Left forelimb (tissue), 1 donor: ENCODE measurements around the gene NFATC1.
A peak's percentile ranks its signal among the peaks of the same experiment; 100 is the strongest.
"Not testable (repeated sequence)": the region's sequence is repeated elsewhere in the genome, so short reads cannot be mapped to it uniquely, and the experiment has no call there.

Source experiments
- DNase-seq: peaks from one replicate; pipeline ENCODE4 v3.0.0-alpha.2; 2018; ENCODE audit warnings: low spot score

The NFATC1 gene

DNA sequence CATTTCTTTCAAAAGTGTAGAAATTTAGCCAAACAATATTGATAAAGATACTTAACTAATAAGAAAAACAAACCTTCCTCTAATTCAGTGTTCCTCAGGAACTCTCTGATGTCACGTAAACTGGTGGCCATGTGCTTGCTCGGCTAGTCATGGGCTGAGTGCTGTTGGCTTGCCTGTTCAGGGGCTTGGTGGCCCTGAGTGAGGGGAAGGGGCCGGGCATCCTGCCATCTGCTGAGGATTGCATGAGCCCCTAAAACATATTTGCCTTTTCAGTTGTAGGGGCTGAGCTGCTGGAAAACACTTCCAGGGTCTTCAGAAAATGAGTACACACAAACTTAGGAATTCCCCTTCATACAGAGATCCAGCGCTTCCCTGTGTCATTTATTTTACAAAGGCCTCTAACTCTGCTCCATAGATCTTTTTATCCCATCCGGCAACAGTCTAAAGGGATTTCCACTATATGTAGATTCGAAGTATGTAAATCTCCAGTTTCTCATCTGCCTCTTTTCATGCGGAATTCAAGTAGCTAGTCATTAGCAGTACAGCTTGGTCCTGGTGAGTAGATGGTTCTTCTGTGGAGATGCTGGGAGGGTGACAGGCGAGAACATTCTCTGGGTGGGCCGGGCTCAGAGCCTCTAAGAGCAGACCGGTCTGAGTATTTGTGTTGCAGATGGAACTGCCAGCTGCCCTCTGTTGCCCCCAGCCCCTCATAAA lies 20.1 kb upstream of the NFATC1 start:
- DNase-seq, result no peak

DNA sequence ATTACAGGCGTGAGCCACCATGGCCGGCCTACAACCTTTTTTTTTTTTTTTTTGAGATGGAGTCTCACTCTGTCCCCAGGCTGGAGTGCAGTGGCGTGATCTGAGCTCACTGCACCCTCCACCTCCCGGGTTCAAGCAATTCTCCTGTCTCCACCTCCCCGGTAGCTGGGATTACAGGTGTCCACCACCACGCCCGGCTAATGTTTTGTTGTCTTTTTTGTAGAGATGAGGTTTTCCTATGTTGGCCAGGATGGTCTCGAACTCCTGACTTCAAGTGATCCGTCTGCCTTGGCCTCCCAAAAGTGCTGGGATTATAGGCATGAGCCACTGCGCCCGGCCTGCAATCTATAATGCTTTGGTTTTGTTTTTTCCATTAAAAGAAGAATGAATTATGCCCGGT lies 19.1 kb upstream of the NFATC1 start:
- DNase-seq, result not testable (repeated sequence)

DNA sequence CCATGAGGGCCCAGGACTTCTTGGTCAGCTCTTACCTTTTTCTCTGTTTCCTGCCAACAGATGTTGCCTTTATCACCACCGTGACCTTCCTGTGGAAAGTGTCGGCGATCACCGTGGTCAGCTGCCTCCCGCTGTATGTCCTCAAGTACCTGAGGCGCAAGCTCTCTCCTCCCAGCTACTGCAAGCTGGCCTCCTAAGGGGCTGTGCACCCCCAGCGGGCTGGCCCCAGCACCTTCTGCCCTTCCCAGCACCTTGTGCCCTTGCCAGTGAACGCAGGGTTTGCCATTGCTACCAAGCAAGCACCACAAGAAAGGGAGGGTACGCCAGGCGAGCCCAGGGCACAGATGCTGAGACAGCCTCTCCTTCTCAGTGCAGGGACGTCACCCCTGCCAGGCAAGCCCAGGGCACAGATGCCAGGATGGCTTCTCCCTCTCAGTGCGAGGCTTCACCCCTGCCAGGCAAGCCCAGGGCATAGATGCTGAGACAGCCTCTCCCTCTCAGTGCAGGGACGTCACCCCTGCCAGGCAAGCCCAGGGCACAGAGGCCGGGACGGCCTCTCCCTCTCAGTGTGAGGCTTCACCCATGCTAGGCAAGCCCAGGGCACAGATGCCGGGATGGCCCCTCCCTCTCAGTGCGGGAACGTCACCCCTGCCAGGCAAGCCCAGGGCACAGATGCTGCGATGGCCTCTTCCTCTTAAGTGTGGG lies 18.4 kb upstream of the NFATC1 start:
- DNase-seq, result no peak

DNA sequence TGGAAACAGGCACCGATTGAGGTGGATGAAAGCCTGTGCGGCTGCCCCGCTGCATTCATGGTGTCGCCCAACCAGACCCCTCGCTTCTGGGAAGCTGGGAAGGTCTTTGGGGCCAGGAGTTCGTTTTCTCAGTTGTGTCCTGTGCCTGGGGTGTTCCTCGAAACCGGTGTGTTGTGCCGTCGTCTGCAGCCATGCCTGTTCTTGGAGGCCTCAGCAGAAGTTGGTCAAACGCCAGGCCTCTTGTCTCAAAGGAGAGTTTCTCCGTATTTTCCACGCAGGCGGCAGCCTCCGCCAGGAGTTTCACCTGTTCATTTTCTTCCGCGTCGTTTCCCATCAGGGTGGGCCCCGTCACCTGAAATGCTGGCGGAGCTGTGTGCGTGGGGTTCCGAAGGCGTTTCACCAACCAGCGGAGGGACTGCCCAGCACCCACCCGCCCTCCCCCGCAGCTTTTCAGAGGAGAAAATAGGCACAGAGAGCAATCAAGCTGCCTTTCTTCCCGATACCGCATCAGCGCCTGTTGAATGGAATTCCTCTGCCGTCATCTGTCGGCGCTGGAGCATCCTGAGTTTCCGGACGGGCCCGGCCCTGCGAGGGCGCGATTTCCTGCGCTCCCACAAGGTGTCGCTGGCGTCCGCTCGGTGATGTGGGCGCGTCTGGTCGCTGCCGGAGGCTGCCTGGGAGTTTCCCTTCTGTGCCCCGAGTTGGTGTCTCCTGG lies 17.0 kb upstream of the NFATC1 start:
- peak; percentile 92 for DNase-seq

DNA sequence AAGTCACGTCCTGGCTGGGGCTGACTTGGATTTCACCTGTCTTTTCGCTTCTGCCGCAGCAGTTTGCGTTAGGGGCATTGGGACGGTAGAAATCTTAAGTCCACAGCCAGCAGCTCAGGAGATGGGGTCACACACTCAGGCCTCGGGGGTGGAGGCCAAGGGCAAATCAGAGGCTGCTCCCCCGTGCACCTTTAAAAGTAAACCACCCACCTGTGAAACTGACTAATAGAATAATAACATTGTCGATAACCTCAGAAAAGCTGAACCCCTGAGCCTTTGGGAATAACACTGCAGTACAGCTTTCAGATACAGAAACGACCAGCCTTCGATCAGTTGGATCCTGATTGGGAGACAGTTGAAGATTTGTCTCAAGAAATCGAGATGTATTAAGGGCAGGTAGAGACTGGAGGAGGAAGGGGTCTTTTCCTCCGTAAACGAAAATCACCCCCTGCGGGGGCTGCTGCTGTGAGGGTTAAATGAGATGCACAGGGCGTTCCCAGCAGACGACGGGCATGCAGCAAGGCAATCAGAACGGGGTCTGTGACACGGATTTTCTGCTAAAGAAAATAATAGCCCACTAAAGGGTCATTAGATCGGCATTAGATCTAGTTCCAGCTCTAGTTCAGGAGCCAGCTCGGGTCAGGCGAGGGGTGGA lies 16.4 kb upstream of the NFATC1 start:
- DNase-seq, result no peak

DNA sequence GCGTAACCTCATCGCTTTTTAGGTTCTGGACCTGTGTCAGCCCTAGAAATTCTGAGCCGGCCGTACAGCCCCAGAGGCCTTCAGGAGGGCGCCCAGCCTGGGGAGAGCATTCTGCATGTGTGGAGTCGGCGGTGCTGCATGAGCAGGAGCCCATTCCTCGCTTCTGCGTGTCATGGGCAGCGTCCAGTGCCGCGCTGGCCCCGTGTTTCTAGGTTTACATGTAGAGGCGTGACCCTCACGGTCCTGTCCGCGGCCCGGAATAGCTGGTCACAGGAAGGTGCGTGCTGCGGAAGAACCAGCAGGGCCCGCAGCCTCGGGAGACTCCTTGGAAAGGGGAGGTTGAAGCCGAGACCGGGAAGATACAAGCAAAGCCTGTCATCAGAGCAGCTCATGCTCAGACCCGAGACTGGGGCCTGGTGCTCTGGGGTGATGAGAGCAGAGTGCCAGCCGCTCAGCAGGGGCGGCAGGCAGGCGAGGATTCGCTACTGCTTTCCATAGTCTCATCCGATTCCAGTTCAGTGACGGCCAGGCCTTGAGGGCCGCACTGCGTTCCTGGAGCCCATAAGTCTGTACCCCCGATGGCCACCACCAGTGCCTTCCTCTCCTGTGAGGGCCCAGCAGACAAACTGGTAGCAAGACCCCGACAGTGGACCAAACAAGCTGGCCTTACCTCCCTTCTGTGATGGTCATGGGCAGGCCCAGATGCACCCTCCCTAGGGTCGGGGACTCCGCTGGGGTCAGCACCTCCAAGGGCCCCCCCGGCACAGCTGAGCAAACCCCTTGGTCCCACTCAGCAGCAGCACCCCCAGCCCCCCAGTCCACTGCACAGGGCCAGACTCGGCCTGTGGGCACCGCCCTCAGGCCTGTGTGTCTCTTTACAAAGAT lies 15.6 kb upstream of the NFATC1 start:
- no peak for DNase-seq

DNA sequence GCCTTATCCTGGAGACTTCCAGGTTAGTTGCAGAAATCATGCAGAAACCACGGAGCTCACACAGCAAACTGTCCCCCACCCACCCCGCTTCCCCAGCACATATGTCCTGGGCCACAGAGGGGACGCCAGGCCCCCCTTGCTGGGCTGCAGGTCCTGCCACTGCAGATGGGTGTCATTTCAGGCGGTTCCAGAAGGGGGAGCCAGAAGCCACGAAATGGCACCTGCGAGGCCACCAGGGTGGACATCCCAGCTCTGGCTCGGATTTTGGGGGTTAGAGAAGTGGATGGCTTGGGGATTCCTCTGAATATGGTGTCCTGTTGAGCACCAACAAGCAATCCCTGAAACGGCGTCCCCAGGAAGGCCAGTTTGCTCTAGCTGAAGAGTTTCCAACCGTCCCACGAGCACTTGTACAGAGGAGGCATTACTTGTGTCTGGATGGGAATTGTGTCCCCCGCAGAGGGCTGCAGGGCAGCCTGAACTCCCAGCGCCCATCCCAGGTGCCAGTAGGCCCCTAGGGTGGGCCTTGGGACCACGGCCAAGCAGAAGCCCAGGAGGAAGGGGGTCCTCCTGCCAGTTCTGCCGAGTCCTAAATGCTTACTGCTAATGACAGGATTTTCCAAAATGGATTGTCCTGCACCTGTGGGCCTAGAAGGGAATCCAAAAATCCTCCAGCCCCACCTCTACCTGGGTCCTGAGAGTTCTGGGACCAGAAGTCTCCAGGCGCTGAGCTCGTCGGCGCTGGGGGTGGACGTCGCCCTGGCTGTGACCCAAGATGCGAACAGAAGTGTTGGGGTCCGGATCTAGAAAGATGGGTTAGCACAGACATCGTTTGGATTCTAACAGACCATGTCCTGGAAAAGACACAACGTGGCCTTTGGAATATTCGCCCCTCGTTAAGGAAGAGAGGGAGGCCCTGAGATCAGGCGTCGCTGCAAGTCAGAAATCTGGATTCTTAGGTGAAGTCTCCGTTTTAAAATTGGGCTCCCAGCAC lies 14.6 kb upstream of the NFATC1 start:
- peak; percentile 78 for DNase-seq

DNA sequence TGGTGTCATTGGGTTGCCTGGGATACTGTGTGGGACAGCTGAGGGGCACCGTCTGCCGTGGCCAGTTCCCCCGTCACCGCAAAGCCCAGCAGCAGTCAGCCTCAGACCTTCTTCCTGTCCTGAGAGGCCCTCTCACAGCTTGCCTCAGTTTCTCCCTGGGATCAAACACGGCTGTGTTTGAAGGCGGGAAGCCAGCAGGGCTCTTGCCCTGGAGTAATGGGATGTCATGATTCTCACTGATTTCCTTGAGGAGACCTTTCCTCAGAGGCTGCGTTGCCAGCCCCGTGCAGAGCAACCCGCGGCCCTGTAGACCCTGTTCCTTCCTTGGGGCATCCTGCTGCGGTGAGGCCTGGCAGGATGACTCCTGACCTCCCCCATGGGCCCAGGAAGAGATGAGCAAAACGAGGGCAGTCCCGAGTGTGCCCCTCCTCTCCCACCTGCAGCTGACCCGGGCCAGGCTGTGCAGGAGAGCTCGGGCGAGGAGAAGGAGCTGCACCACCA lies 13.9 kb upstream of the NFATC1 start:
- no peak for DNase-seq

DNA sequence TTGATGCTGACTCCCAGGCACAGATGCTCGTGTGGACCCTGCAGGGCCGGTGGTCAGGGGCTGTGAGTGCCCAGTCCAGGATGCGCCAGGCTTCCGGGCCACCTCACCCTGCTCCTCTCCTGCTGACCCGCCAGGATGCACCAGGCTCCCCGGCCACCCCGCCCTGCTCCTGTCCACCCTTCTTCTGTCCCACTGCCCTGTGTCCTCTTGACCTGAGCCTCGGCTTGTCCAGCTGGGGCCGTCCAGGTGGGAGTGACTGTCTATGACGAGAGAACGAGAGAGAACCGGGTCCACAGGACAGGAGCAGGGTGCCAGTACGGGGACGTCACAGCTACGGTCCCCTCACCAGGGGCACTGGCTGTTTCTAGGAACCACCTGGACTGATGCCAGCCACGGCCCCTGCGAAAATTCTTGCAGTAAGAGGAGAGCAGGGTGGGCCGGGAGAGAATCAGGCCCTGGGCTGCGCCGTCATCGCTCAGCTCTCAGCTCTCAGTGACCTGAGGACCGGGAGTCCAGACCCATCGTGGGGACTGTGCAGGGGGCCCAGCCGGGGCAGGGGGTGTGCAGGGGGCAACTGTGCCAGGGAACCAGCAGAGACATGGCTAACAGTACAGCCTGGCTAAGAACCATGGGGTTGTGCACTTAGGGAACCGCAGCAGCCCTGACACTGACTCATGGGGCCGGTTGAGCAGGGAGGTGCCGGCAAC lies 12.9 kb upstream of the NFATC1 start:
- DNase-seq, result peak; percentile 65

DNA sequence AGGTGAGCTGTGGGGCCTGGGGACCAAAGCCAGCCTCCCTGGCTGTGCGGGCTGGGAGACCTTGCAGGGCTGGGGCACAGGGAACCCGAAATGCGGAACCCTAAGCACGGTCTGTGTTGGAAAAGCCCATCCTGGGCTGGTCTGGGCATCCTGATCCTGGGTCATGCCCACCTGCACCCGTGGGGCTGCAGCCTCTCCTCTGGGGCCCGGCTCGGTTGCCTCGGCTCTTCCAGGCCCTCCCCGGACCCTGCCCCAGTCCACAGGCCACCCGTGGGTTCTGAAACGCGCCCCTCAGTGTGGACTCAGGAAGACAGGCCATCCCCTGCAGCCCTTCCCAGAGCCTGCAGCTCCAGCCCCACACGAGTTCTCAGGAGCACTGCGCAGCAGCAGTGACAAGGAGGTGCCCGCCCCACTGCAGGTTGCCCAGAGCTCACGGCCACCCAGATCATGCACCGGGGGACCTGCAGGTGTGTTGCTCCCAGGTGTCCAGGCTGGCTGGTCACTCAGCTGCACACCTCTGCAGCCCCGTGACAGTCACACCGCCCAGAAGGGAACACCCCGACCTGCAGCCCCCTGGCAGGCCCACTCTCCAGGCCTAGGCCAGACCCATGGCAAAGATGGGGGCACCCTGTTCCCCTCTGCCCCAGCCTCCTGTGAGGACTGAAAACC lies 12.2 kb upstream of the NFATC1 start:
- DNase-seq, result peak; percentile 65

DNA sequence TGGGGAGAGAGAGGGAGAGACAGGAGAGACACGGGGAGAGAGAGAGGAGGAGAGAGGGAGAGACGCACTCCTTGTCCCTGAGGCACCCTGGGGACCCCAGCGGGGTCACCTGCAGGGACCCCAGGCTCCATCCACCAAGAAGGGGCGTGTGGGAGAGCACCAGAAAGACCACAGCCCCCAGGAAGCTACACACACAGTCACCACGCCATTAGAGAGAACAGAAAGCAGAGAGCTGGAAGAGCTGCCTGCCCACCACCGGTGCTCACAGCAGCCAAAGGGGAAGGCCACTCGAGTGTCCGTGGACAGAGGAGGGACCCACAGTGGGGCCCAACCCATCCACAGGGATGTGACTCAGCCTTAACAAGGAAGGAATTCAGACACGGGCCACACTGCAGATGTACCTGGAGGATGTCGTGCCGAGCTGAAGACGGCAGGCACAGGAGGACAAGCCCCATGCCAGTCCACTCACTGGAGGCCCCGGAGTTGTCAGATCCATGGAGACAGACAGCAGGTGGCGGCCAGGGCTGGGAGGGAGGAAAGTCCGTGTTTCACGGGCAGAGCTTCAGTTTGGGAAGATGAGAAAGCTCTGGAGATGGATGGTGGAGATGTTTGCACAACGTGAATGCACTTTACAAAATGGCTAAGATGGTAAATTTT lies 11.5 kb upstream of the NFATC1 start:
- no peak for DNase-seq

DNA sequence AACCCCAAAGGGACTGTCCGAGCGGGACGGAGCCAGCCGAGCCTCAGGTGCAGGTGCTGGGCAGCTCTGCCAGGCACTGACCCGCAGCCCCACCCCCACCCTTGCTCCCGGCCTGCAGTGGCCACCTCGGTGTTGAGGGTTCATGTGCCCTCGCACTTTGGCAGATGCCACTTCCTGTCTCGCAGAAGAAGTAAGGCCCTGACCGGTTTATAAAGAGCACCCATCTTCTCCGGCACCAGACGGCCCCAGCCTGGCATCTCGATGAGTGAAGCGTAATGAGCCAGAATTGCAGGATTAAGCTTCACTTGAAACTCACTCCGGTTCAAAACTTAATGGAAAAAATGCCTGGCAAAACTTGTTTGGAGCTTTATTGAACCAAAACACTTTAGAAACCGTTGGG lies 10.9 kb upstream of the NFATC1 start:
- no peak for DNase-seq

DNA sequence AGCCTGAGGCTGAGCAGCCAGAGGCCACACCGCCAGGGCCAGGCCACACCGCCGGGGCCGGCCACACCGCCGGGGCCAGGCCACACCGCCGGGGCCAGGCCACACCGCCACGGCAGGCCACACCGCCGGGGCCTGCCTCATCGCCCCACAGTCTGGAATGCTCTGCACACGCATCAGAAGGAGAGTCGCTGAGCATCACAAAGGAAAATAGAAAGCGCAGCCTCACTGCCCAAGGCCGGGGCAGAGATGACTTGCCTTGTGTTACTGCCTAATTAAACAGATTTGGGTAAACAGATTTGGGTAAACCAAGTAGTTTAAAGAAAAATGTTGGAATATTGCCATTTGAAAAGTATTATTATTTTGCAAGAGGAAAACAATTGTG lies 10.4 kb upstream of the NFATC1 start:
- no peak for DNase-seq

DNA sequence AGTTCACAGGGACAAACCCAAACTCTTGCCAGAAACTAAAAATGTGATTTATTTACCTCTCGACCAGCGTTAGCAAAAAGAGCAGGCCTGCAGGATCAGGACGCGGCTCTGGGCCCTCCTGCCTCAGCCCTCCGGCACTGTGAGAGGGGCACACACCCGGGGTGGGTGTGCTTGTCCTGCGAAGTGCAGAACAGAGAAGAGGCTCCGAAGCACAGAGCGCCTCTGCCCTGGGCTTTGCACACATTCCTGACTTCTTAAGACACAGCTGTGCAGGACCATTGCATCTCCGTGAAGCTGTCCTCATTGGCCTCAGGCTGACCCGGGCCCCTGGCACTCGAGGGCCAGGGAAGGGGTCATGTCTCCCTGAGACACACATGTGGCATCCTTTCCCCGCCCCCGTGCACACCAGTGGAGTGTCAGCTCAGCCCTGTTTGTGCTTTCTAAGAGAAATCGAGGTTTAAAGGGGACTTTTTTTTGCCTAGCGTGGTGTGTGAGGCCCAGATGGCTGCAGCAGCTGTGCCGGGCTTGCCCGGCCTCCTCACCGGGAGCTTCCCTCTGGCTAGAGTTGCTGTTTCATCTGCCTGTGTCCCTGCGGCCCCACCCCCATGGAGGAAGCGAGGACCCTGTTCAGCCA lies 9.9 kb upstream of the NFATC1 start:
- DNase-seq, result peak; percentile 63

DNA sequence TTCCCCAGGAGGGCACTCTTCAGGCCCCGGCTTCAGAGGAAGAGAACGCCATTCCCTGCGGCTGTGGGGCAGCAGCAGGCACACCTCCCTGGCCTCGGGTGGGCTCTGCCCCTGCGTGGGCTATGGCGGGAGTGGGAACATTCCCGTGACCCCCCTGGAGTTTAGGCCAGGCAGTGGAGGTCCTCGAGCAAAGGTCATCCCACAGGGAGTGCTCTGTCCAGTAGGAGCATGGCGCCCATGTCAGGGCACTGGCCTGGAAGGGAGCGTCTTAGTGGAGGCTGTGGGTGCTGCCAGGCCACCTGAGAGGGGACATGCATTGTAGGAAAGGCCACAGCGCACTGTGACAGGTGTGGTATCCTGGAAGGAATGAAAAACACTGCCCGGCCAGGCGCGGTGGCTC lies 9.2 kb upstream of the NFATC1 start:
- no peak for DNase-seq

DNA sequence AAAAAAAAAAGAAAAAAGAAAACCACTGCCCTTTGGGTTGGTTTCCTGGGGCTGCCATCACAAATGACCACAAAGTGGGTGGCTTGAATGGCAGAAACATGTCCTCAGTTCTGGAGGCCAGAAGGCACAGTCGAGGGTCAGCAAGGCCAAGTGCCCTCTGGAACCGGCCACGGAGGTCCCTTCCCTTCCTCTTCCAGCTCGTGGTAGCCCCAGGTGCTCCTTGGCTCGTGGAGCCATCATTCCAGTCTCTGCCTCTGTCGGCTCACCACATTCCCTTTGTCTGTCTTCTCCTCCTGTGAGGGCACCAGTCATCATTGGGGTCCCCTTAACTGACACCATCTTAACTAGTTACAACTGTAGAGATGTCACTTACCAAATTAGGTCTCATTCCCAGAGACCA lies 8.5 kb upstream of the NFATC1 start:
- DNase-seq, result no peak

DNA sequence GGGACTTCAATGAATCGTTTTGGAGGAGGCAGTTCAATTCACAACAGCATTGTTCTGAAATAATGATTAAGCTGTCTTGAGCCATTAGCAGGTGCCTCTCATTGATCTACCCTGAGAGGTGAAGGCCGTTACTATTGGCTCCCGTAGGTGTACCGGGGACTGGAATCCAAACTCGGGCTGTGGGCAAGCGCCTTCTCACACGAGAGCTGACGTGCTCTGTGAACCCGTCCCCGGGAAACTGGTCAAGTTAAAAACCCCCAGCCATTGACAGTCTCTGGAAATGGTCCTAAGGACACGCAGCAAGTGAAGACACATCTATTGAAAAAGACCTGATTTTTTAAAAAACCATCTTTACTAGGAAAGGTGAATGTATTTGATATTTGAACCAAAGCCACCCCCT lies 8.1 kb upstream of the NFATC1 start:
- DNase-seq, result no peak

DNA sequence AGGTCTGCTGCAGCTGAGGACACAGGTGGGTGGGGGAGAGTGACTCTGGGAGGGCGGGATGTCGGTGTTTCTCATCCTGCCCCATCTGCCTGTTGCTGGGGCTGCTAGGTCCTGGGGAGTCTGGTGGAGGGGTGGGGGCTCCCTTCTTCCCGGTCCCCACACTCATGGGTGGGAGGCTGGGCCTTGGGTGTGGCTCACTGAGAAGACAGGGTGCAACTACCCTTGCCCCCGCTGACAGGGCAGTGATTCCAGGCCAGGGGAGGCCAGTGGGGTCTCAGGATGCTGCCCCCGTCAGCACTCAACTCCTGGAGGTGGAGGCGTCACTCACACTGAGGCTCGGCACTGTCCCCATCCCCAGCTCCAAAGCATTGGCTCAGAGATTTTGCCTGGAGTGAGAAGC lies 7.7 kb upstream of the NFATC1 start:
- no peak for DNase-seq
